Lower leg skin (tissue), 3 donors: ENCODE data around the gene TTC7B.

Experiments
- POLR2A ChIP-seq, 2 donors: fragments of 450-650 bp; IDR thresholded peaks; one replicate each; pipeline ENCODE4 v1.6.1; 2016 to 2017; ENCODE audit warnings: antibody characterized with exemption in 2 of 2, mild to moderate bottlenecking in 1 of 2, moderate library complexity in 1 of 2
- TF ChIP-seq, protein P1 (sequence below), 3 donors: fragments of 450-650 bp; IDR thresholded peaks; one replicate each; pipeline ENCODE4 v1.5.1; 2016; ENCODE audit warnings: antibody characterized with exemption in 3 of 3, mild to moderate bottlenecking in 3 of 3, moderate library complexity in 2 of 3

DNA sequence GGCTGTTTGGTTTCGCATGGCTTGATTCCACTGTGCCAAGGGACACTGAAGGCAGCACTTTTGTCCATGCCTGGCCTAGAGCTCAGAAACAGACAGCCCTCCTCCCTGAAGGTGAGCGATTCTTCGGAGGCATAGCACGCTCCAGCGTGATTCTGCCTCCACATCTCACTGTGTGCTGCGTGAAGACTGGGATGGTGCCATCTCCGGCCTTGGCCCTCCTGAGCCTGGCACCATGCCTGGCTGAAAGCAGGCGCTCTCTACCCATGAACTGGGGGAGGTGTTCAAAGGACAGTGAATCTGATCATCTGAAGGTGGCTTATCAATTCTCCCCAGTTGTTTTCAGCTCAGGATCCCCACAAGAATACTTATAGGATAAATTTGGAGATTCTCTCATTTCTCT lies 187.4 kb downstream of the TTC7B start:
- TF ChIP-seq, protein P1, sequence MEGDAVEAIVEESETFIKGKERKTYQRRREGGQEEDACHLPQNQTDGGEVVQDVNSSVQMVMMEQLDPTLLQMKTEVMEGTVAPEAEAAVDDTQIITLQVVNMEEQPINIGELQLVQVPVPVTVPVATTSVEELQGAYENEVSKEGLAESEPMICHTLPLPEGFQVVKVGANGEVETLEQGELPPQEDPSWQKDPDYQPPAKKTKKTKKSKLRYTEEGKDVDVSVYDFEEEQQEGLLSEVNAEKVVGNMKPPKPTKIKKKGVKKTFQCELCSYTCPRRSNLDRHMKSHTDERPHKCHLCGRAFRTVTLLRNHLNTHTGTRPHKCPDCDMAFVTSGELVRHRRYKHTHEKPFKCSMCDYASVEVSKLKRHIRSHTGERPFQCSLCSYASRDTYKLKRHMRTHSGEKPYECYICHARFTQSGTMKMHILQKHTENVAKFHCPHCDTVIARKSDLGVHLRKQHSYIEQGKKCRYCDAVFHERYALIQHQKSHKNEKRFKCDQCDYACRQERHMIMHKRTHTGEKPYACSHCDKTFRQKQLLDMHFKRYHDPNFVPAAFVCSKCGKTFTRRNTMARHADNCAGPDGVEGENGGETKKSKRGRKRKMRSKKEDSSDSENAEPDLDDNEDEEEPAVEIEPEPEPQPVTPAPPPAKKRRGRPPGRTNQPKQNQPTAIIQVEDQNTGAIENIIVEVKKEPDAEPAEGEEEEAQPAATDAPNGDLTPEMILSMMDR (IDR thresholded peaks at IDR 0.05): no peak
- no peak for TF ChIP-seq POLR2A (IDR thresholded peaks at IDR 0.05)
